K562 (cell line): ENCODE measurements around the gene SYNJ2. TPM values are rescaled to one million over a fixed set of nuclear protein-coding genes. Genes with fewer than 3 reads are reported as not detected.

Experiments
- CAMTA2 ChIP-seq: fragments of 250-450 bp; sonication (Bioruptor Pico); conservative IDR thresholded peaks from 2 replicates; pipeline ENCODE4 v1.5.1; 2022
- CBFA2T2 ChIP-seq: fragments of 450-650 bp; conservative IDR thresholded peaks from 2 replicates; pipeline ENCODE4 v1.6.1; 2017; ENCODE audit warnings: mild to moderate bottlenecking
- HDGF ChIP-seq: fragments of 450-650 bp; IDR thresholded peaks from 2 replicates; pipeline ENCODE4 v1.6.1; 2016
- KAT2B ChIP-seq: IDR thresholded peaks from one replicate; pipeline ENCODE4 v1.6.1; 2012; ENCODE audit warnings: low read depth, mild to moderate bottlenecking, control low read depth, inconsistent platforms, low read length, moderate library complexity
- KDM1A ChIP-seq, 2 experiments: fragments of 450-650 bp; IDR thresholded peaks; 2 replicates each; pipeline ENCODE4 v1.6.1; 2016; ENCODE audit warnings: mild to moderate bottlenecking in 2 of 2
- KDM5B ChIP-seq: fragments of 200-600 bp; sonication (generic); IDR thresholded peaks from 2 replicates; pipeline ENCODE4 v1.6.1; 2012; ENCODE audit warnings: low read depth, mild to moderate bottlenecking, moderate library complexity, low read length, control low read depth, inconsistent platforms; ENCODE audit not compliant: insufficient replicate concordance
- NR4A1 ChIP-seq, 2 experiments: fragments of 250-450 bp in 1 of 2; fragments of 450-650 bp in 1 of 2; sonication (Bioruptor Pico) in 1 of 2; IDR thresholded peaks; 2 replicates each; pipeline versions ENCODE4 v1.4.0 to v1.6.1; 2016 to 2020; ENCODE audit warnings: mild to moderate bottlenecking in 2 of 2, missing compliant biosample characterization in 1 of 2, missing genetic modification characterization in 1 of 2, moderate library complexity in 1 of 2
- RBM22 ChIP-seq: fragments of 200-400 bp; formaldehyde crosslinking; IDR thresholded peaks from 2 replicates; pipeline ENCODE4 v1.6.1; 2018; ENCODE audit warnings: low read length, low read depth; ENCODE audit not compliant: poor library complexity, severe bottlenecking
- SOX6 ChIP-seq: fragments of 450-650 bp; IDR thresholded peaks from 2 replicates; pipeline ENCODE4 v1.6.1; 2014; ENCODE audit warnings: mild to moderate bottlenecking
- TAF9B ChIP-seq: fragments of 450-650 bp; IDR thresholded peaks from 2 replicates; pipeline ENCODE4 v1.6.1; 2018; ENCODE audit warnings: mild to moderate bottlenecking; ENCODE audit not compliant: partially characterized antibody
- THAP12 ChIP-seq: fragments of 250-450 bp; sonication (Bioruptor Pico); IDR thresholded peaks from 2 replicates; pipeline ENCODE4 v1.9.0; 2021; ENCODE audit warnings: mild to moderate bottlenecking, inconsistent platforms
- ZNF174 ChIP-seq: fragments of 250-450 bp; sonication (Bioruptor Pico); IDR thresholded peaks from 2 replicates; pipeline ENCODE4 v1.4.0; 2020; ENCODE audit warnings: mild to moderate bottlenecking
- ZNF311 ChIP-seq: fragments of 250-450 bp; sonication (Bioruptor Pico); IDR thresholded peaks from 2 replicates; pipeline ENCODE4 v1.4.0; 2020; ENCODE audit warnings: mild to moderate bottlenecking, moderate library complexity
- ZNF766 ChIP-seq: fragments of 200-800 bp; sonication (Bioruptor generic); conservative IDR thresholded peaks from 2 replicates; pipeline ENCODE4 v1.6.1; 2016; ENCODE audit warnings: missing genetic modification characterization, missing compliant biosample characterization
- polyA plus RNA-seq, 8 experiments: library from polyadenylated mRNA; depleted of rRNA in 4 of 8; stranded (reverse) in 5 of 8; unstranded in 3 of 8; fragments of >200 nt; fragmentation: Nextera tagmentation in 2 of 8; fragmentation: Illumina TruSeq in 1 of 8; extraction: Ambion mirVana in 2 of 8; extraction: Trizol in 1 of 8; gene quantifications; 2 replicates each; pipeline versions ENCODE4 v1.2.1 to v1.2.3, GENCODE V29; 2011 to 2014; ENCODE audit warnings: inconsistent platforms in 1 of 8, missing spikeins in 1 of 8
- total RNA-seq, 7 experiments: library from RNA; depleted of rRNA in 6 of 7; stranded (reverse); fragments of >200 nt in 6 of 7; fragmentation: Illumina TruSeq in 2 of 7; extraction: Trizol in 2 of 7; gene quantifications; 2 replicates each; pipeline versions ENCODE4 v1.2.1 to v1.2.3, GENCODE V29; 2011 to 2021; ENCODE audit warnings: low replicate concordance in 1 of 7

Gene SYNJ2
- total and polyA plus RNA-seq, 9 of the 15 experiments (the other 6 are each of a cell fraction or from before 2014, with no cell fraction given): 3.0 to 27.7 (median 17.8) TPM

- no peak for TF ChIP-seq SOX6
- TF ChIP-seq RBM22: no peak
- no peak for TF ChIP-seq CAMTA2 (CRISPR knock-in tag)
- TF ChIP-seq NR4A1 (CRISPR knock-in tag; IDR thresholded peaks at IDR 0.05): no peak
- no peak for TF ChIP-seq NR4A1 (tag; IDR thresholded peaks at IDR 0.05)
- TF ChIP-seq KAT2B: no peak
- TF ChIP-seq ZNF766: 0 out of 2 replicates have a peak, but pooled peaks have one; percentile 33
- TF ChIP-seq HDGF: no peak
- no peak for TF ChIP-seq TAF9B
- TF ChIP-seq KDM1A (IDR thresholded peaks at IDR 0.05): no peak
- TF ChIP-seq THAP12 (CRISPR knock-in tag): no peak
- TF ChIP-seq ZNF311 (CRISPR knock-in tag): no peak
- 0 out of 2 replicates have a peak, but pooled peaks have one; percentile 5 for TF ChIP-seq CBFA2T2
- TF ChIP-seq KDM5B: no peak
- TF ChIP-seq ZNF174 (CRISPR knock-in tag): no peak
These were observed 50.0 kb downstream of the SYNJ2 start (continued) for GRCh38 chr6:158031381-158032353.
